Measurements from ENCODE around the gene ZCCHC7. TPM values are rescaled to one million over a fixed set of nuclear protein-coding genes. Genes with fewer than 3 reads are reported as not detected.
"Not testable (repeated sequence)": the region's sequence is repeated elsewhere in the genome, so short reads cannot be mapped to it uniquely, and the experiment has no call there.

The ZCCHC7 gene
- total RNA-seq, 2 experiments from 2014 or later: 26.8 to 28.1 TPM

DNA sequence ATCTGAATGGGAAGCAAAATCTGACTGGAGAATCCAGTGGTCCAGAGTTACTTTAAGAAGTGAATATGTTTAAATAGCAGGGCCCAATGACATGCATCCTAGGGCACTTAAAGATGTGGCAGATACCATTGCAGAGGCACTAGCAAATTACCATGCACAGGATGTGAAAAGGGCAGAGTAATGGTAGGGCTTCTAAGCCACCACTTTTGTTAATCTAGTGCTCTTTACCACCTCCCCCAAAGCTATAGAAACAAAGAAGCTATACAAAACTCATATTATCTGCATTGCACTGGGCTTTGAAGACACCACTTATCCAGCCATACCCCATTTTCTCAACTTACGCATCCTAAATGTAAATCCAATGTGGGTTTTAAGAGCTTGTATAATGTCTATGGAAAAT is 81.2 kb downstream of the ZCCHC7 start:
- POLR2A ChIA-PET: no interaction called here

DNA sequence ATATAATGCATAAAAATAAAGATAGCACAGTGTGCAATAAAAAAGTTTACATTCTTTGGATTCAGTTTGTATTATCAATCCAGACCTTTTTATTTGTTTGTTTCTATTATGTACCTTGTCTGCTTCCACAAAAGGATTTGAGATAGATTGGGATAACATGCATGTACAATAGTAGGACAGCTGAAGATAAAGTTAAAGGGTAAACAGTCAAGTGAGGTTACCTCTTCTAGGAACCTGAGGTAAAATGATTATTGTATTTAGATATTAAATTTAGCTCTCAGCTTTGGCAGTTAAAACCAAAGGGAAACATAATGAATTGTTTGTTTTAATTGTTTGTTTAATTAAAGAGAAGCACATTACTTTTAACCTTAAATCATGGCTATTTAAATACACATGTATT is 81.7 kb downstream of the ZCCHC7 start:
- intact Hi-C loops (cut with micrococcal nuclease): no loop called here
- H3K9me3 Mint-ChIP-seq: peaks cover 7% of the 10 kb centered on the region
- CTCF ChIA-PET: interaction anchor here (1.0 kb wide), 1 partner anchor 121 kb away, joined by 4 read pairs; no protein-coding TSS in a partner anchor
- H3K4me1 Mint-ChIP-seq (ENCODE audit: low read depth): peaks cover 41% of the 10 kb centered on the region
- POLR2A ChIA-PET: no interaction called here
- peaks cover 42% of the 10 kb centered on the region for H3K36me3 Mint-ChIP-seq
- H3K27me3 Mint-ChIP-seq: no peaks in the 10 kb centered on the region
- no peak overlapping the region for H3K4me3 Mint-ChIP-seq
- no peak overlapping the region for H3K27ac Mint-ChIP-seq
- no peak for DNase-seq

More for the DNA sequence above, 81.2 kb downstream of the ZCCHC7 start:
- CTCF ChIA-PET: interaction anchor here (0.7 to 1.0 kb wide), 2 partner anchors 69 to 121 kb away, joined by 3 to 4 read pairs; no protein-coding TSS in a partner anchor
- peaks cover 7% of the 10 kb centered on the region for H3K9me3 Mint-ChIP-seq
- H3K27me3 Mint-ChIP-seq: no peaks in the 10 kb centered on the region
- intact Hi-C loops (cut with micrococcal nuclease): loop anchor here (2.0 kb wide), 1 partner anchor 89 kb away; no protein-coding TSS in a partner anchor
- peaks cover 39% of the 10 kb centered on the region for H3K36me3 Mint-ChIP-seq
- no peak for DNase-seq
- H3K4me3 Mint-ChIP-seq: no peak overlapping the region
- peaks cover 41% of the 10 kb centered on the region for H3K4me1 Mint-ChIP-seq (ENCODE audit: low read depth)
- no peak overlapping the region for H3K27ac Mint-ChIP-seq

DNA sequence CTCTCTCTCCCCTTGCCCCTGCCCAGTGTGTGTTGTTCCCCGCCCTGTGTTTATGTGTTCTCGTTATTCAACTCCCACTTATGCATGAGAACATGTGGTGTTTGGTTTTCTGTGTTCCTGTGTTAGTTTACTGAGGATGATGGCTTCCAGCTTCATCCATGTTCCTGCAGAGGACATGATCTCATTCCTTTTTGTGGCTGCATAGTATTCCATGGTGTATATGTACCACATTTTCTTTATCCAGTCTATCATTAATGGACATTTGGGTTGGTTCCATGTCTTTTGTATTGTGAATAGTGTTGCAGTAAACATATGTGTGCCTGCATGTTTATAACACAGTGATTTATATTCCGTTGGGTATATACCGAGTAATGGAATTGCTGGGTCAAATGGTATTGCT is 83.1 kb downstream of the ZCCHC7 start:
- Mint-ChIP-seq H3K36me3 (peaks cover 54% of the 10 kb centered on the region), H3K4me1 (ENCODE audit: low read depth) (peaks cover 32% of the 10 kb centered on the region)
- H3K4me3 Mint-ChIP-seq; intact Hi-C loops (cut with micrococcal nuclease); H3K27ac Mint-ChIP-seq; DNase-seq; POLR2A ChIA-PET; CTCF ChIA-PET; H3K9me3 Mint-ChIP-seq; H3K27me3 Mint-ChIP-seq: not testable (repeated sequence)

DNA sequence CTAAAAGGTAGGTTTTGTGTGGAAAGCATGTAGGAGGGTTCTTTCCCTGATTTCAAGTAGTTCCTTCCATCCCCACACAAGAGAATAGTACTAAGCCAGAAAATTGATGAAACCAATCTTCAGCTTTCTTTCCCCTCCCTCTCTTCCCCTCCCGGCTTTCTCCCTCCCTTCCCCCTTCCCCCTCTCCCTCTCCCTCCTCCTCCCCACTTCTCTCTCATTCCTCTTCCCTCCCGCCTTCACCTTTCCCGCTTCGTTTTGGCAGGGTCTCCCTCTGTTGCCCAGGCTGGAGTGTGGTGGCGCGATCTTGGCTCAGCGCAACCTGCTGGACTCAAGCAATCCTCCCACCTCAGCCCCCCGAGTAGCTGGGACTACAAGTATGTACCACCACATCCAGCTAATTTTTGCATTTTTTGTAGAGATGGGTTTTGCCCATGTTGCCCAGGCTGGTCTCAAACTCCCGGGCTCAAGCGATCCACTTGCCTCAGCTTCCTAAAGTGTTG is 85.8 kb downstream of the ZCCHC7 start:
- H3K4me1 Mint-ChIP-seq (ENCODE audit: low read depth): peaks cover 27% of the 10 kb centered on the region
- H3K27ac Mint-ChIP-seq: no peak overlapping the region
- intact Hi-C loops (cut with micrococcal nuclease): no loop called here
- H3K27me3 Mint-ChIP-seq: no peaks in the 10 kb centered on the region
- H3K36me3 Mint-ChIP-seq: peaks cover 59% of the 10 kb centered on the region
- H3K9me3 Mint-ChIP-seq: peaks cover 7% of the 10 kb centered on the region
- CTCF ChIA-PET: no interaction called here
- H3K4me3 Mint-ChIP-seq: no peak overlapping the region
- no peak for DNase-seq
- POLR2A ChIA-PET: no interaction called here

DNA sequence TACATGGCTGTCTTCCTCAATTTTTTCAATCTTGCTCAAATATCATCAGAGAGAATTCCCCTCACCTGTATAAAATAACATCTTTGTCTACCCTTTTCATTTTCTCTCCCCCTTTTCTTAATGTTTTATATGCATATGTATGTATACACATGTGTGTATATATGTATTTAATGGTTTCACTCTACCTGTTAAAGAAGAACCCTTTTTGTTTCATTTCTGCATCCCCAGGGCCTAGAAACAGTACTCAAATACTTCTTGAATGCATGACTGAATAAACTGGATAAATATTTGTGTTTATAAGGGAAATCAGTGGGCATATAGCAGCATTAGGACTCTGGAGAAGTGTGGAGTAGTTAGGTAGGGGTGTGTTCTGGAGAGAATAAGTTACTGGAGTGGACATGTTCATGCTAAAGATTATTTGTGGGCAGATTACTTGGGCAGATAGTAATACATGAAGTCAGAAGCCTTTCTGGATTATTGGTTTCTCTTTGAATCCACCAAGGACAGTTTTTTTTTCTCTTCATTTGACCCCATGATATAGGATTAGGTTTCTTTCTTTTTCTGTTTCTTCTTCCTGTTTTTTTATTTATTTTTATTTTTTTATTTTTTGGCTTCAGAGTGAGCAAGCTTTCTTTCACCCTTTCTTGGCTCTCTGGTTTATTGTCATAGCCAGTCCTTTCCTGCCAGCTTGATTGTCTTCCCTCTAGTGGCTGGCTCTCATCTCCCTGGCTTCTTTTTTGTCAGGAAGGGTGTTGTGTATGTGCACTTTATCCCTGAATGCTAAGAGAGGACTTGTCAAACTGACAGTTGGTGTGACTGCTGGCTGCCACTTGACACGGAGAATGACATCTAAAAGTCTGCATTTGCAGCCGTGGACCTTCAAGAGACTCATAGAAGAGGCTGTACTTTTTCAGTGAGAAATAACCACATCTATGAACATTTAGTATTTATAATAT is 89.3 kb downstream of the ZCCHC7 start:
- intact Hi-C loops (cut with micrococcal nuclease): loop anchor here (10.0 kb wide), 1 partner anchor 195 kb away; no protein-coding TSS in a partner anchor
- no peak for DNase-seq
- Mint-ChIP-seq H3K36me3 (peaks cover 41% of the 10 kb centered on the region), H3K27me3 (no peaks in the 10 kb centered on the region), H3K4me1 (ENCODE audit: low read depth) (peaks cover 35% of the 10 kb centered on the region), H3K27ac (no peak overlapping the region), H3K9me3 (no peaks in the 10 kb centered on the region), H3K4me3 (no peak overlapping the region)
- ChIA-PET CTCF (interaction anchor here (0.5 kb wide), 1 partner anchor 71 kb away, joined by 3 read pairs; no protein-coding TSS in a partner anchor), POLR2A (no interaction called here)

DNA sequence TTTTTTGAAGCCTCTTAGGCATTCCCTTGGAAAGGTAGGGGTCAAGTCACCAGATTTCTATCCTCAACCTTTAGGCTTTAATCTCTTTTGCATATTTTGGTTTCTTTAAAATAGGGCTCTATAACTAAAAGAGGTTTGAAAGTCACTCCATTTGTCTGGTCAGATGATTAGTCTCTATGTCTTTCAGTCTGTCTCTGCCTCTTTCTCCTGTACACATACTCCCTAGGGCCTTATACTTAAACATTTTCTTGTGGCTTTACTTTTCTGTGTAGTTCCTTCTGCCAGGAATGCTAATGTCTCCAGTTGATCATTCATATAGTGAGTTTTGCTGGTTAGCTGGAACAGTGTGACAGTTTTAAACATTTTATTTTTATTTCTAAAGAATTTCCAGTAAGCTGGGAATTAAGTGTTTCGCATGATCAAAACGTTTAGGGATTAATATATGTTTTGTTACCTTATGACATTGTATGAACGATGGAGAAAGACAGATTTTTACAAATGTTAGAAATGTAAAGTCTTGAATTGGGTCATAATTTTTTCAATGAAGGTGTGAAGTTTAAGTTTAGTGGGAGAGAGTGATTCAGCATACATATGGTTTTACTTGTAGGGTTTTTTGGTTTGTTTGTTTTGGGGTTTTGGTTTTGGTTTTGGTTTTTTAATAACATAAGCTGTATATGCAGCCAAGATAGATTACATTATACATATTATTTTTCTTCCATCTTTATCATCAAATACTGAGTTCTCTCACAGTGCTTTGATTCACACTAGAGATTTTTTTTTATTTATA is 90.6 kb downstream of the ZCCHC7 start:
- H3K27me3 Mint-ChIP-seq: no peaks in the 10 kb centered on the region
- peaks cover 32% of the 10 kb centered on the region for H3K36me3 Mint-ChIP-seq
- H3K9me3 Mint-ChIP-seq: no peaks in the 10 kb centered on the region
- DNase-seq: no peak
- intact Hi-C loops (cut with micrococcal nuclease): loop anchor here (10.0 kb wide), 1 partner anchor 194 kb away; no protein-coding TSS in a partner anchor
- ChIA-PET POLR2A (no interaction called here), CTCF (interaction anchor here (1.7 to 1.8 kb wide), 2 partner anchors 22 to 91 kb away, joined by 4 to 7 read pairs; no protein-coding TSS in a partner anchor)
- no peak overlapping the region for H3K4me3 Mint-ChIP-seq
- H3K27ac Mint-ChIP-seq: no peak overlapping the region
- H3K4me1 Mint-ChIP-seq (ENCODE audit: low read depth): peaks cover 35% of the 10 kb centered on the region

DNA sequence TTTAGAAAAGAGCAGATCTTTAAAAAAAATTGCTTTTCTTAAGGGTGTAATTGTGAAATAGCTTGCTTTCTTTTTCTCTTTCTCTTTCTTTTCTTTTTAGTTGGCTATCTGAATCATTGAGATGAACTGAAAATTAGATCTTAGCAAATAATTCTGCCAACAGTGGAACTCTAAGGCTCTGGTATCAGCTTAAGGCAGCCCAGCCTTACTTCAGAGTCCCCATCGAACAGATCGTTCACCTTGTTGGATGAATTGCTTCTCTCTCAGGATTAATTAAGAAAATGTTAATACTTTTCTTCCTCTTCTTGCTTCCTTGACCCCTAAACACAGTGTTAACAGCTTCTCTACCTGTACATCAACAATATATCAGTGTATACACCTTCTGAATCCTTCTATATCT is 92.1 kb downstream of the ZCCHC7 start:
- DNase-seq: no peak
- H3K27me3 Mint-ChIP-seq: no peaks in the 10 kb centered on the region
- peaks cover 32% of the 10 kb centered on the region for H3K4me1 Mint-ChIP-seq (ENCODE audit: low read depth)
- H3K9me3 Mint-ChIP-seq: no peaks in the 10 kb centered on the region
- CTCF ChIA-PET: interaction anchor here (1.7 to 1.8 kb wide), 2 partner anchors 20 to 89 kb away, joined by 4 to 7 read pairs; no protein-coding TSS in a partner anchor
- H3K4me3 Mint-ChIP-seq: no peak overlapping the region
- no peak overlapping the region for H3K27ac Mint-ChIP-seq
- POLR2A ChIA-PET: interaction anchor here (0.6 kb wide), 1 partner anchor 742 kb away, joined by 3 read pairs; no protein-coding TSS in a partner anchor
- peaks cover 22% of the 10 kb centered on the region for H3K36me3 Mint-ChIP-seq
- intact Hi-C loops (cut with micrococcal nuclease): loop anchor here (10.0 kb wide), 1 partner anchor 192 kb away; no protein-coding TSS in a partner anchor

DNA sequence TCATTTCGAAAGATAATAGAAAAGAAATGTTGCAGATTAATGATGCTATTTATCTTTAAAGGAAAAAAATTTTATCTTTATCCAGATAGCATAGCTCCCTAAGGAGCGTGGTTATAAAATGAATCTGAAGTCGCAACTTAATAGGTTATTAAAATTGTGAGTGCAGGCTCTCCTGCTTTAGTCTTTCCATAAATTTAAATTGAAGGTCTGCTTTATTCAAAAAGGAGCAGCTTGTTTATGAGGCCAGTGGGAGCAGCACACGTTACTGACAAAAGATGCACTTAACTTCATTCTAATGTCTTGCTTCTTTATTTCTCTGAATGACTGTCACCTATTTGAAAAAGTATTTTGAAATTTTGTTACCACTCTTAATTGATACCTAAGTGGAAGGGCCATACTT is 95.0 kb downstream of the ZCCHC7 start:
- no peaks in the 10 kb centered on the region for H3K9me3 Mint-ChIP-seq
- no peak for DNase-seq
- H3K27ac Mint-ChIP-seq: no peak overlapping the region
- ChIA-PET POLR2A (no interaction called here), CTCF (no interaction called here)
- peaks cover 22% of the 10 kb centered on the region for H3K4me1 Mint-ChIP-seq (ENCODE audit: low read depth)
- no peaks in the 10 kb centered on the region for H3K27me3 Mint-ChIP-seq
- peaks cover 6% of the 10 kb centered on the region for H3K36me3 Mint-ChIP-seq
- intact Hi-C loops (cut with micrococcal nuclease): loop anchor here (10.0 kb wide), 1 partner anchor 189 kb away; no protein-coding TSS in a partner anchor
- no peak overlapping the region for H3K4me3 Mint-ChIP-seq

DNA sequence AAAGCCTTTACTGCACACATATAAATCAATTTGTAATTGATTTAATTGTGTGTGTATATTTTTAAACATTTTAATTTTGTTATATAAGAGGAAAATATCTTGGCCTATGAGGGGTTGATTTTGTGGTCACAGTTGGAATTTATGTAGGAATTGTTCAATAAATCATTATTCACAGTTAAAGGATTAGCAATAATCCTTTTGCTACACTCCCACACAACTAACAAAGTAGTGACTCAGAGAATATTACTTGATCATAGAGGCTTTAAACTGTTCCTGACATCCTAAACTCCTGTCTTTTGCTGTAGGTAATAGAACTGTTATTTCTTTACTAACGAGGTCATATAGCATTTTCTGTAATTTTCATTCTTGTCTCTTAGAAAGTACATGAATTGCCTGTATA is 95.5 kb downstream of the ZCCHC7 start:
- DNase-seq: no peak
- Mint-ChIP-seq H3K4me1 (ENCODE audit: low read depth) (peaks cover 22% of the 10 kb centered on the region), H3K9me3 (no peaks in the 10 kb centered on the region), H3K27ac (no peak overlapping the region), H3K4me3 (no peak overlapping the region), H3K27me3 (no peaks in the 10 kb centered on the region), H3K36me3 (peaks cover 4% of the 10 kb centered on the region)
- ChIA-PET CTCF (no interaction called here), POLR2A (no interaction called here)
- intact Hi-C loops (cut with micrococcal nuclease): loop anchor here (10.0 kb wide), 1 partner anchor 189 kb away; no protein-coding TSS in a partner anchor

DNA sequence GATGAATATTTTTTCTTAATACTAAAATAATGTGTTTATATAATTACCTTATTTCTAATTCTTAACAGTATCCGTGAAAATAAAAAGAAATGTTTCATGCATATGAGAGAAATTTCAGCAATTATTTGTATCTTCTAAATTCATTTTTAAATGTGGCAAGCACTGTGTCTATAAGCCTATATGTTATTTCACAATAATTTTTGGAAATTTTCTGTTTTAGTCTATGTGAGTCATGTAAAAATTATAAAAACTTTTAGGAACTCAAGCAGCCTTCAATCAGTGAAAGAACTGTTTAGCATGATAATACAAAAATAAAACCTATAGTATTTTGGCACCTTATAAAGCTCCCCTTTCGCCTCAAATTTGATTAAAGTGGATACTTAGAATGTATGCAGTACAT is 96.8 kb downstream of the ZCCHC7 start:
- no peaks in the 10 kb centered on the region for H3K9me3 Mint-ChIP-seq
- H3K27me3 Mint-ChIP-seq: no peaks in the 10 kb centered on the region
- H3K4me1 Mint-ChIP-seq (ENCODE audit: low read depth): peaks cover 27% of the 10 kb centered on the region
- no peak overlapping the region for H3K4me3 Mint-ChIP-seq
- H3K27ac Mint-ChIP-seq: no peak overlapping the region
- DNase-seq: no peak
- POLR2A ChIA-PET: interaction anchor here (0.6 kb wide), 1 partner anchor 71 kb away, joined by 4 read pairs; no protein-coding TSS in a partner anchor
- H3K36me3 Mint-ChIP-seq: peaks cover 4% of the 10 kb centered on the region
- CTCF ChIA-PET: no interaction called here
- intact Hi-C loops (cut with micrococcal nuclease): loop anchor here (10.0 kb wide), 1 partner anchor 188 kb away; no protein-coding TSS in a partner anchor

DNA sequence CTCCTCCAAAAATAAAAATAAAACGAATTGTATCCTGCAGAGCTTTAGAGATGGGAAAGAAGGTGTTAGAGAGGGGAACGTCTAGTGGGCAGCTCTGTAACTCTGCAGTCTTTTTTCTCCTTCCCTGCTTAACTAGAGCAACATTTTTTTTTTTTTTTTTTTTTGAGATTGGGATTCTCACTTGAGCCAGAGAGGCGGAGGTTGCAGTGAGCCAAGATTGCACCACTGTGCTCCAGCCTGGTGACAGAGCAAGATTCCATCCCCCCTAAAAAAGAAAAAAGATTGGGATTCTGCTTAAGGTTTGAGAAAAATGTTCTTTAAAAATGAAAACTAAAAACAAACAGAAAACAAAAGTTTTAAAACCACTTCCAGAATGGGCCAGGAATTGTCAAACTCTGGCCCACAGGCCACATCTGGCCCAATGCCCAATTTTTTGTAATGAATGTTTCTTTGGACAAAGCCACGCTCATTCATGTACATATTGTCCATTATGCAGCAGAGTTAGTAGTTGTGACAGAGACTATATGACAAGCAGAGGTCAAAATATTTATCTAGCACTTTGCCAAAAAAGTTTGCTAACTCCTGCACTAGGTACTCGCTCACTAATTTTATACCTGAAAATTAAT is 98.5 kb downstream of the ZCCHC7 start:
- Mint-ChIP-seq H3K36me3 (no peaks in the 10 kb centered on the region), H3K4me1 (ENCODE audit: low read depth) (peaks cover 20% of the 10 kb centered on the region), H3K27ac (no peak overlapping the region), H3K9me3 (no peaks in the 10 kb centered on the region), H3K4me3 (no peak overlapping the region), H3K27me3 (no peaks in the 10 kb centered on the region)
- DNase-seq: no peak
- intact Hi-C loops (cut with micrococcal nuclease): loop anchor here (10.0 kb wide), 1 partner anchor 186 kb away; no protein-coding TSS in a partner anchor
- ChIA-PET CTCF (no interaction called here), POLR2A (no interaction called here)

All from activated CD4-positive, alpha-beta memory T cell treated with anti-CD3 and anti-CD28 coated beads for 36 hours (primary cell).